Measurements from ENCODE around the gene LRRTM4. TPM values are rescaled to one million over a fixed set of nuclear protein-coding genes. Genes with fewer than 3 reads are reported as not detected.

LRRTM4 gene
- total RNA-seq, result 18.1 TPM

- ATAC-seq (peak; percentile 52), DNase-seq (ENCODE audit: low spot score) (no peak)
- intact Hi-C loops (cut with DNase I), result no loop called here
Observed at GRCh38 chr2:77521931-77522470, at the start of gene LRRTM4. Gene LRRTM4, minus strand, starts transcription at chr2:77522376.

DNA sequence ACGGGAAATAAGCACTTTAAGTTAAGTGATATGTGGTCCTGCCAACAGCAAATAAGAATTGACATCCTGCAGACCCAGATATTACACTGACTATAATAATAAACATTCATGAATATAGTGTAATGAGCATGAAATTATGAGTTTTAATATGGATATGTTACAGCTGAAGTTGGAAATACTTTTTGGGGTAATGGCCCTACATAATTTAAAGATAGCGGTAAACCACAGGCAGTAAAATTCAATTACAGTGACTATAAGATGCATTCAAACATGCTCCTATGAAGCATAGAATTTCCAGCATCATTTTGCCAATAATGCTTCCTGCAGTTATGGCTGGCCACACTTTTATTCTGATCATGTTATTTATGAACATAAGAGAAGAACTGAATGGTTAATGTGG, 49.4 kb upstream of the LRRTM4 start:
- intact Hi-C loops (cut with DNase I), result no loop called here
- ATAC-seq (no peak), DNase-seq (ENCODE audit: low spot score) (no peak)

GRCh38 chr2:77567723-77568122, 45.5 kb upstream of the LRRTM4 start:
- no peak for DNase-seq (ENCODE audit: low spot score)
- intact Hi-C loops (cut with DNase I), result no loop called here
- no peak for ATAC-seq

DNA sequence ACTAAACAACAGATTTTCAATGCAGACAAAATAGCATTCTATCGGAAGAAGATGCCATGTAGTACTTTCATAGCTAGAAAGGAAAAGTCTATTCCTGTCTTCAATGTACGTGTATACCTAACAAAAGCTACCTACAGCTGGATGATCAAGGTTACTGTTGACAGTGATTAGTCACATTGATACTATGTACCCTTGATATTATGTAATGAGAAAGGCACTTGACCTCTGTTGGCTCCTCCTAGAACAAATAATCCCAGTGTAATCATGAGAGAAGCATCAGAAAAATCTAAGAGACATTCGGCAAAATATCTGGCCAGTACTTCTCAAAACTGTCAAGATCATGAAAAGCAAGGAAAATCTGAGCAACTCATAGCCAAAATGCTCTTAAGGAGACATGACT, 44.4 kb upstream of the LRRTM4 start:
- DNase-seq (ENCODE audit: low spot score), result no peak
- no peak for ATAC-seq
- intact Hi-C loops (cut with DNase I), result no loop called here

DNA sequence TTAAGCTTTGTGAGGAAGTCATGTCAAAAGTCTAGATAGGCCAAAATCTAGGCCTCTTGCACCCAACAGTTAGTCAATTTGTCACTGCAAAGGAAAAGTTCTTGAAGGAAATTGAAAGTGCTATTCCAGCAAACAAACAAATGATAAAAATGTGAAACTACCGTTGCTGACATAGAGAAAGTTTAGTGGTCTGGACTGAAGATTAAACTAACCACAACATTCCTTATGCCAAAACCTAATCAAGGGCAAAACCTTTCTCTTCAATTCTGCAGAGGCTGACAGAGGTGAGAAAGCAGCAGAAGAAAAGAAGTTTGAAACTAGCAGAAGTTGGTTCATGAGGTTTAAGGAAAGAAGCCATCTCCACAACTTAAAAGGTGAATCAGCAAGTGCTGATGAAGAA, 44.0 kb upstream of the LRRTM4 start:
- intact Hi-C loops (cut with DNase I), result no loop called here
- ATAC-seq (no peak), DNase-seq (ENCODE audit: low spot score) (no peak)

GRCh38 chr2:77552956-77553355, 30.8 kb upstream of the LRRTM4 start:
- ATAC-seq (no peak), DNase-seq (ENCODE audit: low spot score) (no peak)
- intact Hi-C loops (cut with DNase I), result no loop called here

DNA sequence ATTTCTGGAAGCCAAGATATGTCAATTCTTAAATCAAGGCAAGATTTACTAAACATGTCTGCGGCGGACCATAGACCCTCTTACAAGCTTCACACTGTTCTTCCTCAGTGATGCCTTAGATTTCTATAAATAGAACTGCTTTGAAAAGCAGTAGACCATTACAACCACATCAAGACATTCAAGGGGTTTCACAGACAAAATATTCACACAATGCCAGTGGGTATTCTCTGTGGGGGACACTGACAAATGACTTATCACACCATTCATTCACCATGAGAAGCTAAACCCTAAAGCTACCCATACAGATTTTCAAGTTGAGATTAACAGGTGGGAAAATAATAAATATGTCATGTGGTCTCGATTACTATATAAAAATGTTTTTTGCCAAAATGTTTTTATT, 15.9 kb upstream of the LRRTM4 start:
- no peak for ATAC-seq
- intact Hi-C loops (cut with DNase I), result no loop called here
- DNase-seq (ENCODE audit: low spot score), result no peak

- DNase-seq (ENCODE audit: low spot score) (no peak), ATAC-seq (no peak)
- intact Hi-C loops (cut with DNase I), result no loop called here
Observed at GRCh38 chr2:77522888-77523287, 712 bp upstream of the LRRTM4 start.

GRCh38 chr2:77521548-77521891, 656 bp downstream of the LRRTM4 start:
- no peak for DNase-seq (ENCODE audit: low spot score)
- intact Hi-C loops (cut with DNase I), result no loop called here
- no peak for ATAC-seq

- intact Hi-C loops (cut with DNase I), result no loop called here
- DNase-seq (ENCODE audit: low spot score) (no peak), ATAC-seq (no peak)
Observed at GRCh38 chr2:77520641-77521547, 1.3 kb downstream of the LRRTM4 start.

GRCh38 chr2:77519888-77520506, 2.2 kb downstream of the LRRTM4 start:
- intact Hi-C loops (cut with DNase I), result no loop called here
- DNase-seq (ENCODE audit: low spot score) (no peak), ATAC-seq (no peak)

GRCh38 chr2:77519164-77519887, 2.9 kb downstream of the LRRTM4 start:
- DNase-seq (ENCODE audit: low spot score), result no peak
- no peak for ATAC-seq
- intact Hi-C loops (cut with DNase I), result no loop called here

DNA sequence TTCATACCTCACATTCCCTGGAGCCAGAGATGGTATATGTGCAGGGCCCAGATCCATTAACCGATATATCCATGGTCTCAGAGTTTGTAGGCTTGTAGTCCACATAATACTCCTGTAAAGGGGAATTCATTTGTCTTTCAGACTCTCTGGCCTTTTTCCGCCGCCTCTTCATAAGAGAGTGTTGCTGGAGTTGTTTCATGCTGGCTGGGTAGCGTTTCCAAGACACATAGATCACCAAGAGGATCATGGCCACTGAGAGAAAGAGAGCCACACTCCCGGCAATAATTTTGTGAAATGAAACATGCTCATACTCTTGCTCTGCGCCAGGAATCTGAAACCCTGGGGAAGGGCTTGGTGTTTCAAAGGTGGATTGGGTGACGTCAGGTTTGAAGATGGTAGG, 3.9 kb downstream of the LRRTM4 start:
- no peak for ATAC-seq
- no peak for DNase-seq (ENCODE audit: low spot score)
- intact Hi-C loops (cut with DNase I), result no loop called here

DNA sequence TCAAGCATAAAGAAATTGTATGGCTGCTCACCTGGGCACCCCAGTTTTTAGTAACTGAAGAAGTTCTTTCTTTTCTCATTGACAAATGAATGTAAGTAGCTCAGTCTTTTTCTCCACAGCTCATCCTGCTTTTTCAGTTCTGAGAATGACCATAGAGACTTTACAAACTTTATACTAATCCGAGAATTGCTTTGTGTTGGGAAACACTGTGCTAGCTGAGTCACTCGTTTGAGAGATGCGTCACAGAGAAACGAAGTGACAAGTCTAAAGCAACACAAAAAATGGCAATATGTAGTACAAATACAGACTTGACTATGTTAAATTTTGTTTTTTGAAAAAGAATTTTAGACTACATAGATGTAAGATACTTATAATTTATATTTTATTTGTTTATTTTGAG, 9.0 kb downstream of the LRRTM4 start:
- ATAC-seq (no peak), DNase-seq (ENCODE audit: low spot score) (no peak)
- intact Hi-C loops (cut with DNase I), result loop anchor here (5.0 kb wide), 1 partner anchor 626 kb away; no protein-coding TSS in a partner anchor

DNA sequence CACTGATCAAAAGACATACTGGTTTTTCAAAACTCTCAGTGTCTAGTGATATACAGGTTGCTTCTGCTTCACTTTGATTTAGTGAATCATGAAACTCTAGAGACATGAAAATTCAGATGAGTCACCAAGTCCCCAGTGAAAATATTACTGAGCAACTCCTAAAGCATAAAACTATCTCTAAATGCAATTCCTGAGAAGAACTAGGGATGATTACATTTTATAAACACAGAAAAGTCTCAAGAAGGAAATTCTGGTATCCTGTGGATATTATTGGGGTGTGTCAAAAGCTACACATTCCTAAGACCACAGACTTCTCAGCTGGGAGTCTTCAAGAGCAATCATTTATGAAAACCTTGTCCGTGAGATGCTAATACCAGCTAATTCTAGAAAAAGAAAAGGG, 9.7 kb downstream of the LRRTM4 start:
- no peak for DNase-seq (ENCODE audit: low spot score)
- intact Hi-C loops (cut with DNase I), result loop anchor here (5.0 kb wide), 1 partner anchor 625 kb away; no protein-coding TSS in a partner anchor
- ATAC-seq, result no peak

- no peak for ATAC-seq
- intact Hi-C loops (cut with DNase I), result no loop called here
- DNase-seq (ENCODE audit: low spot score), result no peak
Observed at GRCh38 chr2:77508511-77508910, 13.7 kb downstream of the LRRTM4 start.

- DNase-seq (ENCODE audit: low spot score), result no peak
- intact Hi-C loops (cut with DNase I), result no loop called here
- no peak for ATAC-seq
Observed at GRCh38 chr2:77507657-77508056, 14.5 kb downstream of the LRRTM4 start.

DNA sequence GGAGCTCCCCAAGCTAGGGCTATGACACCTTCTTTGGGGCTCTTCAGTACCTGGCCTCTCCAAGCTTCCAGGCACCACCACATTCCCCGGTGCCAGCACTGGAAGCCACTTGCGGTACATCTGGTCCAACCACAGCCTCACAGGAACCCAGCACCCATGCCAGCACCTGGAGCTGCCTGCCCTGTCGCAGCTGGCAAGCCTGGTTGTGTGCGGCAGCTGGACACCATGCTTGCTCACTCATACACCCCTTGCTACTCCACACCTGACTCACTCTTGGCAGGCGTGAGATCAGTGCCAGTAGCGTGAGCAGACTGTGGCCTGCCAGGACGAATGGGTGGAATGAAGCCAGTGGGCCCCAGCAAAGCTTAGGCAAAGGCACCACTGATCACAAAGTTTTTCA, 34.0 kb downstream of the LRRTM4 start:
- DNase-seq (ENCODE audit: low spot score) (no peak), ATAC-seq (no peak)
- intact Hi-C loops (cut with DNase I), result no loop called here

GRCh38 chr2:77487074-77487803, 34.9 kb downstream of the LRRTM4 start:
- no peak for DNase-seq (ENCODE audit: low spot score)
- intact Hi-C loops (cut with DNase I), result no loop called here
- ATAC-seq, result peak; percentile 20

Measured in sciatic nerve (tissue), 2 donors.